OCI-LY3 (cell line): ENCODE results near the gene SLC44A1.

Source experiments
- H2AFZ ChIP-seq: fragments of 200-600, 300-600 bp; shearing (Covaris generic); 2 replicates; pipeline ENCODE4 v1.6.0; 2014; ENCODE audit warnings: antibody characterized with exemption, low read depth, low read length
- H3K27ac ChIP-seq: fragments of 200-600, 300-600 bp; sonication (generic); 2 replicates; pipeline ENCODE4 v1.5.1; 2014; ENCODE audit warnings: mild to moderate bottlenecking, low read length, moderate library complexity, mixed read lengths
- H3K27me3 ChIP-seq: fragments of 200-600, 300-600 bp; sonication (generic); 2 replicates; pipeline ENCODE4 v1.6.1; 2014; ENCODE audit warnings: low read depth, low read length, mixed read lengths
- H3K36me3 ChIP-seq: fragments of 200-600, 300-600 bp; sonication (generic); replicated peaks from 2 replicates; pipeline ENCODE3; 2014; ENCODE audit warnings: low read depth, low read length, mixed read lengths
- H3K4me1 ChIP-seq: fragments of 300-600, 200-600 bp; sonication (generic); 2 replicates; pipeline ENCODE4 v1.6.1; 2014; ENCODE audit warnings: low read length, mixed read lengths
- H3K4me2 ChIP-seq: fragments of 200-600, 300-600 bp; sonication (generic); 2 replicates; pipeline ENCODE4 v1.6.1; 2014; ENCODE audit warnings: low read length, mixed read lengths
- H3K4me3 ChIP-seq: fragments of 300-600, 200-600 bp; sonication (generic); 2 replicates; pipeline ENCODE4 v1.5.1; 2014; ENCODE audit warnings: antibody characterized with exemption, mild to moderate bottlenecking, low read length, moderate library complexity
- H3K79me2 ChIP-seq: fragments of 300-600, 200-600 bp; shearing (Covaris generic); 2 replicates; pipeline ENCODE4 v1.6.1; 2014; ENCODE audit warnings: mild to moderate bottlenecking, low read length, mixed read lengths
- H3K9ac ChIP-seq: fragments of 300-600, 200-600 bp; shearing (Covaris generic); 2 replicates; pipeline ENCODE4 v1.6.0; 2014; ENCODE audit warnings: mild to moderate bottlenecking, low read length, moderate library complexity
- H3K9me3 ChIP-seq: fragments of 200-600, 300-600 bp; shearing (Covaris generic); 2 replicates; pipeline ENCODE4 v1.6.1; 2014; ENCODE audit warnings: low read length, mixed read lengths; ENCODE audit not compliant: insufficient read depth
- H4K20me1 ChIP-seq: fragments of 200-600, 300-600 bp; sonication (generic); 2 replicates; pipeline ENCODE4 v1.6.1; 2016; ENCODE audit warnings: low read length, mixed read lengths; ENCODE audit not compliant: insufficient read depth
- CTCF ChIP-seq: fragments of 200-600, 300-600 bp; sonication (generic); IDR thresholded peaks from 2 replicates; pipeline ENCODE4 v1.5.1; 2014; ENCODE audit warnings: antibody characterized with exemption, low read length, low read depth
- EZH2phosphoT487 ChIP-seq: fragments of 200-600 bp; shearing (Covaris generic); IDR thresholded peaks from 2 replicates; pipeline ENCODE4 v1.6.1; 2018; ENCODE audit warnings: antibody characterized with exemption, mixed run types, low read depth

Gene SLC44A1

GRCh38 chr9:105286098-105286497 lies 41.6 kb downstream of the SLC44A1 start:
- Histone ChIP-seq H3K4me3 (no peak overlapping the region), H3K79me2 (peaks cover 24% of the 10 kb centered on the region), H3K4me2 (no peak overlapping the region), H2AFZ (no peak overlapping the region), H3K27ac (no peak overlapping the region), H3K4me1 (no peaks in the 10 kb centered on the region), H3K9ac (no peak overlapping the region), H3K9me3 (no peaks in the 10 kb centered on the region), H3K36me3 (no peaks in the 10 kb centered on the region), H3K27me3 (no peaks in the 10 kb centered on the region), H4K20me1 (peaks cover 3% of the 10 kb centered on the region; the same call in 1 of the 2 replicates)
- TF ChIP-seq EZH2phosphoT487 (no peak), CTCF (no peak)

- no peaks in the 10 kb centered on the region for H3K36me3 ChIP-seq
- no peak overlapping the region for H3K9ac ChIP-seq
- H3K4me2 ChIP-seq = no peak overlapping the region
- no peak overlapping the region for H3K27ac ChIP-seq
- peaks cover 5% of the 10 kb centered on the region for H3K4me1 ChIP-seq
- H3K79me2 ChIP-seq = peaks cover 32% of the 10 kb centered on the region; the same call in 1 of the 2 replicates
- no peak for TF ChIP-seq EZH2phosphoT487
- TF ChIP-seq CTCF = no peak
- no peak overlapping the region for H2AFZ ChIP-seq
- no peak overlapping the region for H3K4me3 ChIP-seq
- H3K27me3 ChIP-seq = no peaks in the 10 kb centered on the region
- no peaks in the 10 kb centered on the region for H4K20me1 ChIP-seq
- no peaks in the 10 kb centered on the region for H3K9me3 ChIP-seq
Observed at GRCh38 chr9:105289305-105289704, 44.9 kb downstream of the SLC44A1 start.

- Histone ChIP-seq H3K4me3 (no peak overlapping the region), H3K4me1 (peaks cover 15% of the 10 kb centered on the region), H3K9ac (no peak overlapping the region), H3K9me3 (no peaks in the 10 kb centered on the region), H3K36me3 (no peaks in the 10 kb centered on the region), H3K27ac (no peak overlapping the region), H3K79me2 (peaks cover 39% of the 10 kb centered on the region), H2AFZ (no peak overlapping the region), H3K27me3 (no peaks in the 10 kb centered on the region), H3K4me2 (no peak overlapping the region), H4K20me1 (no peaks in the 10 kb centered on the region)
- TF ChIP-seq CTCF (no peak), EZH2phosphoT487 (no peak)
Observed at GRCh38 chr9:105290418-105290817, 46.0 kb downstream of the SLC44A1 start.

- H3K79me2 ChIP-seq = peaks cover 41% of the 10 kb centered on the region
- no peaks in the 10 kb centered on the region for H3K27me3 ChIP-seq
- no peak overlapping the region for H3K4me2 ChIP-seq
- H3K9me3 ChIP-seq = no peaks in the 10 kb centered on the region
- H2AFZ ChIP-seq = no peak overlapping the region
- no peak overlapping the region for H3K4me3 ChIP-seq
- H3K27ac ChIP-seq = no peak overlapping the region
- H4K20me1 ChIP-seq = no peaks in the 10 kb centered on the region
- H3K9ac ChIP-seq = no peak overlapping the region
- H3K4me1 ChIP-seq = peaks cover 21% of the 10 kb centered on the region
- no peaks in the 10 kb centered on the region for H3K36me3 ChIP-seq
- TF ChIP-seq EZH2phosphoT487 (no peak), CTCF (no peak)
Observed at GRCh38 chr9:105290954-105291353, 46.5 kb downstream of the SLC44A1 start.
